ENCODE measurements around the gene PLA2G15.

PLA2G15 gene

DNA sequence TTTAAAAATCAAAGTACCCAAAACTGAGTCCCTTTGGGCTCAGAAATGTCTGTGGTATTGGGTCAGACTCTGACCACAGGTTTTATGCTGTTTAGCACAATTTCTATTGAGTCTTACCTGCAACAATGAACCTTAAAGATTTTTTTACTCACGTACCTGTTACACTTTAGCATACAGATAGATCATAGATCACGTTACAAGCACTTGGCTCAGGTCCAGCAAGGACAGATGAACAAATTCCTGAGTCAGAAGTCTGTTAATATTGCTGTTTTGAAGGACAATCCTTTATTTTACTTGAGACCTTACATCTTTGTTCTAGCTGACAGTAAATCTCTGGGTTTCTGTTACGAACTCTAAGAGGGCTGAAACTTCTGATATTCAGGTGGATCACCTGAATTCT lies 52.7 kb downstream of the PLA2G15 start:
- no peak for DNase-seq (ENCODE audit: low read depth in 4 of 4, low spot score in 1 of 4)

DNA sequence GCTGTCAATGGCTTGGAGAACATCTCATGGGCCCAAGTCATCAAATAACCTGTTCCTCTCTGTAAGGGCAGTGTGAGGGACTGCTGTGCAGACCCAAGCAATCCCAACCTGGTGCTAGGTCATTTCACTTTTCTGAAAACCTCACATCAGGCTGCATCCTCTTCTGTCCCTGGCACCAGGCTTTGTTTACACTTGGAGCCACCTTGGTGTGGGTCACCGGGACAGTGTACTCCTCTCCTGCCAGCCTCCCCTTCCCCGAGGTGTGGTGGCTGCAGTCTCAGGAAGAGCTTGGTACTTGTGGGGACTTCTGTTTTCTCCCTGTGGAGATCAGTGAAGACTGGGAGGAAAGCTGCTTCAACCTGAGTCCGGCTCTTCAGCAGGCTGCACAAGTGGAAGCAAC lies 53.1 kb downstream of the PLA2G15 start:
- no peak for DNase-seq (ENCODE audit: low read depth in 4 of 4, low spot score in 1 of 4)

DNA sequence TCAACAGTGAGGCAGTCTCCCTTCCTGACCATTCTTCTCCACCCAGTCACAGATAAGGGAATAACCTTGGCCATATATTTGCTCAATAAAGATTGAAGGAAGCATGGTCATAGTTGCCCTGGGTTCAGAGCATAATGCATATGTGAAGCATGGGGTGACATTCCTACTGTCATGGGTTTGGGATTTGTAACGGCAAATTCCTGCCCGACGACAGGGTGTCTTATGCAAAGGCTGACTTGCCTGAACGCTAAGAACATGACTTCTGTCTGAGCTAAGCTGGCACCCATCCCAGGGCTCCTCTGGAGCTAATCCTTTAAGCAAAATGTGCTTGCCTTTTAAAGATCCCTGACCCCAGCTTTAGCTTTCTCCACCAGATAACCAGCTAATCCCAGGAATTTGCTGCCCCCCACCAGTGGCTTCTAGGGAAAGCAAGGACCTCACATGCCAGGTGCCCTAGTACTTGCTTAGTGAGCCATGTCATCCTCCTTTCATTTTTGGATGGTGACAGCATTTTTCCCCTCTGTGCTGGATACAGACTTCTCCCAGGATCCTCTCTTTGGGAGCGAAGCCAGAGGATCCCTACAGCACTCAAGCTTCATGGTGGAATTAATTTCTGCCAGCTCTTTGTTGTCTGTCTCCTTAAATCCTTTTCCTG lies 53.9 kb downstream of the PLA2G15 start:
- DNase-seq (ENCODE audit: low read depth in 4 of 4, low spot score in 1 of 4) = no peak

DNA sequence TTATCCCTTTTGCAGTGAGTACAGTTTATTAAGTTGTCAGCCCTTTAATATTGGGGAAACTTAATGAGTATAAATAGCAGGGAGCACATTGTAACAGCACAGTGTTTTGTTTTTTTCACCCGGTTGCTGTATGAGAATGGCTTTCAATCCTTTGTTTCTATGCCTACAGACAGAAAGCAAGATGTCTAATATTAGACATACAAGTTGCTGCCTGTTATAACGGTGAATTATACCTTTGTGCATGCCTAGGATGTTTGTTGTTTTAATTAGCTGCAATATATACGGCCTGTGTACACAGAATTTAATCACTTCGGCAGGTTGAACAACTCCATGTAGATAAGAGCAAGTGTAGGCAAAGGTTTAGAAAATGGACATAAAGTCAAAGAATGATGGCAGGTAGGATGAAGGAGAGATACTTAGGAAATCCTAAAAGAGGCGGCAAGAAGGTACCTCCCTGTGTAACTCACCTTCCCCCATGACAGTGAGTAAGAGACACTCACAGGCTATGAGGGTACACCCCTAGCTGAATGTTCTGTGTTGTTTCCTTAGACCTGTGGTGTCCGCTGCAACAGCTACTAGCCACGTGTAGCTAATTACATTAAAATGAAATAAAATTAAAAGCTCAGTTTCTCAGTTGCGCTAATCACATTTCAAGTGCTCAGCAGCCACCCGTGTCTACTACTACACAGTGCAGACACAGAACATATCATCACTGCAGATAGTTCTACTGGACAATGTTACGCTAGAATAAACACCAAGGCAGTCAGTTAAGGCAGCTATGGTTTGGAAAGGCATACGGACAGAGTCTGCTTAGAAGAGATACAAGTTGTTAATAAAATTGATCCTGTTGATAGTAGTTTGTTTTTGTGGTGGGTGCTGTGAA lies 54.6 kb downstream of the PLA2G15 start:
- DNase-seq (ENCODE audit: low read depth in 4 of 4, low spot score in 1 of 4) = no peak

DNA sequence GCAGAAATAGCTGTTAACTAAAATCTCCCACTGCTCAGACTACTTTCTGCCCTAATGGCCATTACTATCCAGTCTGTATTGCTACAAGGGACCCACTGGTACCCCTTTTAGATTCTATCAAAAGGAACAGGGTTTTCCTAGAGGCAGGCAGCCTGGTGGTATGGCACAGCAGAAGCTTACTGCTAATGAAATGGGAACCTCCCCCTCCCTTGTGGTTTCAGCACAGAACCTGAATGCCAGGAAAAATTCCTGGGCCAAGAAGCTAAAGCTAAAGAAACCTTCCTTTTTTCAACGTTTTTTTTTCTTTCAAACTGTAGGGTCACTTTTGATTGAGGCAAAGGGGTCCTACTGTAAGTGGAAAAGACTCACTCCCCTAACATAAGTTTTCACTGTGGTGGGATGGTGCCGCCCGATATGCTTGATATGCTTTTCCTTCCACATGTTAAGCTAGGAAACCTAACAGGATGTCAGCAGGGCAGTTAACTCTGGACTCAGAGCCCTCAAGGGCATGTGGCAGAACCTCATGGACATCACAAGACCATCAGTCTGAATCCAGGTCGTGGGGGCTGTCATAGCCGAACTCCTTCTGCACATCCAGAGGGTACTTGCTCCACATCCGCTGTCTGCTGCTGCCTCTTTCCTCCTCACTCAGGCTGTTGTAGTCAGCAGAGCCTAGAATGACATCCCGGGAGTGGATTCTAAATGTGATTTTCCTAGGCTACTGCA lies 55.7 kb downstream of the PLA2G15 start:
- no peak for DNase-seq (ENCODE audit: low read depth in 4 of 4, low spot score in 1 of 4)

DNA sequence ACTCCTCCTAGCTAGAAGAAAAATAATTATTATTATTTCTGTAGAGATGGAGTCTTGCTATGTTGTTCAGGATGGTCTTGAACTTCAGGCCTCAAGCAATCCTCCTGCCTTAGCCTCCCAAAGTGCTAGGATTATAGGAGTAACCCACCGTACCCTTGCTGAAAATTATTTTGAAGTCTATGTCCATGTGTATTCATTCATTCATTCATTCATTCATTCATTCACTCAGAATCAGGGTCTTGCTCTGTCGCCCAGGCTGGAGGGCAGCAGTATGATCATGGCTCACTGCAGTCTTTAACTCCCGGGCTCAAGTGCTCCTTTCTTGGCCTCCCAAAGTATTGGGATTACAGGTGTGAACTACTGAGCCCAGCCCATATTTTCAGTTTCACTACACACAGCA lies 61.5 kb downstream of the PLA2G15 start:
- DNase-seq (ENCODE audit: low read depth in 4 of 4, low spot score in 1 of 4) = no peak

DNA sequence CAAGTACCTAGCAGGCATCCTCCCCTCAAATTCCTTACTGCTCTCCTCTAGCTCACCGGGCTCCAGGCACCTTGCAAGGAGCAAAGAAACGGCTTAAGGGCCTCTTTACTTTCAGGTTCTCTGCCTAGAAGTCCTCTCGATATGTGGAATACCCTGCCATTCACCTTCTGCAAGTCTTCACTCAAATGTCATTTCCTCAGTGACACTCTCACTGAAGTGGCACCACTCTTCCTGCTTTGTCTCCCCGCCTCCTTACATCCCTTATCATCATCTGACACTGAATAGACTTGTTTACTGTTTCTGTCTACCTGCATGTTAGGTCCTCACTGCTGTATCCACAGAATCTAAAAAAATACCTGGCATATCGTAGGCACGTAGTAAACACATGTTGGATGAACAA lies 64.6 kb downstream of the PLA2G15 start:
- DNase-seq (ENCODE audit: low read depth in 4 of 4, low spot score in 1 of 4) = no peak

DNA sequence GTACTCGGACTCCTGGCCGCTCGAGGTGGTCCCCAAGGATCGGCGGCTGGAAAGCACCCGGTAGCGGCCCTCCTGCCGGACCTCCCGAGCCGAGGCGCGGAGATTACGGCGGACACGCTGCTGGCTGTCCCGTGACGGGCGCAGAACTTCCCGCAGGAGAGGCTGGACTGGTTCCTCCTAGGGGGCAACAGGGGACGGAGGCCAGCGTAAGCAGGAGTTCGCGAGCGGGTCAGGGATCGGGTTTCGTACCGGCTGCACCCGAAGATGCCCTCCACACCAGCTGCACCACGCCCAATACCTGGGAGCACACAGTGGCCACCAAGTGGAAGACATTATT lies 65.2 kb downstream of the PLA2G15 start:
- DNase-seq (ENCODE audit: low read depth in 4 of 4, low spot score in 1 of 4) = no peak

Data from stimulated activated CD4-positive, alpha-beta T cell treated with anti-CD3 and anti-CD28 coated beads, Interleukin-1b, Interleukin-23, amount 100 ng/mL, for 24 hours (primary cell).